SHP77 (cell line): ENCODE data around the gene FRAT2.

Experiments used
- DNase-seq, 2 experiments: peaks; one replicate each; lab custom pipeline; 2025; lab: John Stamatoyannopoulos, UW

The FRAT2 gene

DNA sequence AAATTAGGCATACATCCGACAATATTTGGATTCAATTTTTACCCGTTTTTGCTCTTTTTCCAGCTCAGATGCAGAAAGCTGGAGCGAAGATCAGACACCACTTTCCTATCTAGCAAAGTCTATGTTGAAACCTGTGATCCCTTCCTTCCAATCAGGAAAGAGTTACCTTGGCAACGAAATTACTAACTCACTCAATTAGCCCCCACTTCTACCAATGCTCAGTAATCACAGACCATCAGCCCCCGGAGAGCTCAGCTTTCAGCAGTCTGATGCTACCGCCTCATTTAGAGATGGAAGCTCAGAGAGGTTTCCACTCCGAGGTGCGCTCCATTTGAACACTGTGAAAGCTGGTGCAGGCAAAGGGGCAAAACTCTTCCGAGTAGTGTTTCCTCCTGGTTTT, 8.8 kb downstream of the FRAT2 start:
- no peak for DNase-seq

GRCh38 chr10:97323501-97323900, 11.0 kb downstream of the FRAT2 start:
- no peak for DNase-seq

DNA sequence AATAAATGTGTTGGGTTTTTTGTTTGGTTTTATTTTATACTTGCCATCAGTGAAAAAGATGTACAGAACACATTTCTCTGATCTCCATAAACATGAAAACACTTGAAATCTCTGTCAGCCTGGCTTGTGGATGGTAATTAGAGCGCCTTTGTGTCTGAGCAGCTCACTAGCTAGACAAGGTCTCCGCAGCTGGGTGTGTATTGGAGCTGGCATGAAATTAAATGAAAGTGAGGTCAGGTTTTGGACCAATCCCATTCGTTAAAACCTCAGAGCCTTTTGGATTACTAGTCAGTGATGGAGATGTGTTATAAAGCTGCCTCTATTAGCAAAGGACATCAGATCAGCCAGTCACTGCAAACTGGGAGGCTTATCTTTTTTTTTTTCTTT, 12.7 kb downstream of the FRAT2 start:
- DNase-seq = peak; percentile 37 to 45

GRCh38 chr10:97321032-97321803, 13.3 kb downstream of the FRAT2 start:
- DNase-seq = peak; percentile 37 to 74

DNA sequence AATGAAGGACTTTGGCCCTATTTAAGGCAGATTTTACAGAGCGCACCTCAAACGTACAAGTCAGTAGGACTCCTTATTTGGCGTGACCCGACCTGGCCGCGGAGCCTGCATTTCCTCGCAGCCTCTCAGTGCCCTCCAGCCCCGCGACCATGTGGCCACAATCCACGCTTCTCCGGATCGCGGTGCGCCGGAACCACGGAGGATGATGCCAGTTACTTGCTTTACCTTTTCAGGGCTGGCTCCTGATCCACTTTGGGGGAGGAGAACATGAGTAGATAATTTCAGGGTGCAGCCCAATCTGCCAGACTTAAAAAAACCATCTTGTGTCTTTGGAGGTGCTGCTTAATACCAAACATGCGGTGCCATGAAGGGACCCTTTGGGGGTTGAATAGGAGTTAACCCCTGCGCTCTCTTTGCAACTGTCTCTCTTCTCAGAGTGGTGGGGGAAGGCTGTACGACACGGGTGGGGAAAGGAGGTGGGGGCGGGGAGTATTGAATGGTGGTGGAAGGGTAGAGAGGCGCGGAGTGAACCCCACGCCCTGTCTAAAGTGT, 14.0 kb downstream of the FRAT2 start:
- DNase-seq = no peak

GRCh38 chr10:97319671-97320479, 14.7 kb downstream of the FRAT2 start:
- DNase-seq = peak; percentile 69 to 78

GRCh38 chr10:97318772-97319651, 15.5 kb downstream of the FRAT2 start, which contains the start of gene FRAT1:
Gene FRAT1 (plus strand): TSS chr10:97319271. CDS start chr10:97319454, 183 bp downstream.
- DNase-seq = peak; percentile 74 to 76

- no peak for DNase-seq
Observed at GRCh38 chr10:97314671-97315070, 19.9 kb downstream of the FRAT2 start.

DNA sequence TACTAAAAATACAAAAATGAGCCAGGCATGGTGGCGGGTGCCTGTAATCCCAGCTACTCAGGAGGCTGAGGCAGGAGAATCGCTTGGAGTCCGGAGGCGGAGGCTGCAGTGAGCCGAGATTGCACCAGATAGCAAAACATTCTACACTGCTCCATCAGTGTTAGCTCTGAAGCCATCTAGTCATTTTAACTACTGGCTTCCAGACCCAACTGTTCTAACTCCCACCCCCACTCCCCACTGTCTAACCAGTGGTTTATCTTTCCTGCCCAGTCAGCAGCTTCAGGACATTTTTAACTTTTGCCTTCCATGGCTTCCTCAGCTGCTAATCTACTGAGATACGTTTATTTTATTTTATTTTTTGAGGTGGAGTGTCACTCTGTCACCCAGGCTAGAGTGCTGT, 21.6 kb downstream of the FRAT2 start:
- DNase-seq = no peak

GRCh38 chr10:97311111-97311626, 23.4 kb downstream of the FRAT2 start:
- DNase-seq = no peak

DNA sequence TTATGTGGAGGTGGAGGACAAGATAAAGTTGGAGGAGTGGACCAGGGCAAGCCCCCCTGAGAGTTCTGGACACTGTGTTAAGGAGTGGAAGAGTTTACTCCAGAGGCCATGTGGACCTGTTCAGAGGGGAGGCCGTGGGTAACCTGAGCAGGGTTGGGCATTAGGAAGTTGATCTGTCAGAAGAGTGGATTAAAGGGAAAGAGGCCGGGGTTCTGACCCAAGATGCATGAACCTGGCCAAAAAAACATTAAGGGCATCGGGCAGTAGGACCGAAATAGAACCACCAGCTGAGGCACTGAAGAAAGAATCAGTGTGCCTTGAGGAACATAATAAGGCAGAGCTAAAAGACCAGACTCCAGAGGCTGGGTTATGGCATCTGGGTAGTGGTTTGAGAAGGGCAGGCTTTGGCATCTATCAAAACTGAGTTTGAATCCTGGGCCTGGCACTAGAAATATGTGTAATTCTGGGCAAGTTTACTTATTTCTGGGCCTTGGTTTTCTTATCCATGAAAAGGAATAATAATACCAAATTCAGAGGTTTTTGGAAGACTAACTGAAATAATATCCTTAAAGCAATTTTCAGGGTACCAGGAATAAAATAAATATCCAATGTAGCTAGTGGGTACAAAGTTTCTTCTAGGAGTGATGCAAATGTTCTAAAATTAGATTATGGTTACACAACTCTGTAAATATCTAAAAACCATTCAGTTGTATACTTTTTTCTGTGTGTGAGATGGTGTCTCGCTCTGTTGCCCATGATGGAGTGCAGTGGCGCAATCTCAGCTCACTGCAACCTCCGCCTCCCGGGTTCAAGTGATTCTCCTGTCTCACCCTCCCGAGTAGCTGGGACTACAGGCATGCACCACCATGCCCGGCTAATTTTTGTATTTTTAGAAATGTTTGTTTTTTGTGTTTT, 26.4 kb downstream of the FRAT2 start:
- DNase-seq = no peak

DNA sequence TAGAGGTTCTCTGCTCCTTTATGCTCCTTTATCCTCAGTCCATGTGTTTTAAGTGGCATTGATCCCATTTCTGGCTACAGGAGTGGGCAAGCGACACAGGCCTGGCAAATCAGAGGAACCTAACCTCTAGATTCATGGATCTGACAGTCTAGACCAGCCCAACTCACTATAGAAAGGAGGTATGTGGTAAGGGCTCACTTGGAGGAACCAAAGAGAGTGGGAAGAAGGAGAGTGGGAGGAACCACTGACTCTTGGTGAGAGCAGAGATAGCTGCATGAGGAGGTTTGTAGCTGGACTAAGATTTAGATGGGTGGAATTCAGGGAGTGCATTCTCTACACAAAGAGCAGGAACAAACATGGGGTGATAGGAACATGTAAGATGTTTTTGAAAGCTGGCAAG, 27.1 kb downstream of the FRAT2 start:
- DNase-seq = no peak

DNA sequence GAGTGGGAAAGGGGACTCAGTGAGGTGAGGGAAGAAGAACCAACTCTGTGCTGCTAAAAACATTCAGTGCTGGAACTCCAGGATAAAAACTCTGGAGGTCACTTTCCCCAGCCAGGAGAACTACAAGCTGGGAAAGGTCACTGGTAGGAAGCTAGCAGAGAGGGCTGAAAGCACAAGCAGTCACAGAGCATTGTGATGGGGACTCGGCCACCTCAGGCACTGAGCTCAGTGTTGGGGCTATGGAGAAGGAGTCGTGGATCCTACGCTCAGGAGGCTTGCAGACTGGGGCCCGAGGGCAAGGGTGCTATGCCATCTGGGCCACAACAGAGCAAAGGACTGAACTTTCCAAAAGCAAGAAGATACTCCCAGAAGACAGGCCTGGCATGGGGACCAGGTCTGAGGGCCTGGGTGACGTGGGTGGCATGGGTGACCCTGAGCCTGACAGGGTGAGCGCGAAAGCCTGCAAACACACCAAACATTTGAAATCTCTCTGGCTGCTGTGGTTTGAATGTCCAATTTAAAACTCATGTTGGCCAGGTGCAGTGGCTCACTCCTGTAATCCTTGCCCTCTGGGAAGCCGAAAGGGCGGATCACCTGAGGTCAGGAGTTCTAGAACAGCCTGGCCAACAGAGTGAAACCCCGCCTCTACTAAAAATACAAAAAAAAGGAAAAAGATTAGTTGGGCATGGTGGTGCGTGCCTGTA, 32.3 kb downstream of the FRAT2 start:
- no peak for DNase-seq

DNA sequence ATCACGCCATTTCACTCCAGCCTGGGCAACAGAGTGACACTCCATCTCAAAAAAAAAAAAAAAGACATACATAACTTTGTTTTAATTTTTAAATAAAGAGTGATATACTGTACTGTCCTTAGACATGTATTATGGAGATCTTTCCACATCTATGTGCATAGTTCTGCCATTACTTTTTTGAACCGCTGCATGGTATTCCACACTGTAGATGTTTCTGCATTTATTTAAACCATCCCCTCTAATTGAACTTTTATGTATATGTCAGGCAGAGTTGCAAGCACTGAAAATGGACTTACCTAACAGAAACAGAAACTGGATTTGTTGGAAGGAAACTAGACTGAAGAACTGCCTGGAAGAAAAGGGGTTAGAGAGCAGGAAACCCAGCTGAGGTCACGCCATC, 33.5 kb downstream of the FRAT2 start:
- DNase-seq = no peak

DNA sequence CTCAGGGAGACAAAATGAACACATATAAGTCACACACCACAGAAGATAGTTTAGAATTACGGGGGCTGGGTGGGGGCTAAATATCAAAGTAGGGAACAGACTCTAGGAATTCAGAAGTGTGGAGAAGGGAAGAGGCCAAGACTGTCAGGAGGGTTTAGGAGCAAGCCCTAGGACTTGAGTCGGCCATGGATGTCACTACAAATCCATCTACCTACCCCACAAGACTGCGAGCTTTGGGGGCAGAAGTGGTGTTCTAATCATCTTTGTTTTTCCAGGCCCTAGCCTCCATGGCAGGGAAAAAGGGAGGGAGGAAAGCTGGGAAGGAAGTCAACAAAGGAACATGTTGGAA, 36.3 kb downstream of the FRAT2 start:
- no peak for DNase-seq

DNA sequence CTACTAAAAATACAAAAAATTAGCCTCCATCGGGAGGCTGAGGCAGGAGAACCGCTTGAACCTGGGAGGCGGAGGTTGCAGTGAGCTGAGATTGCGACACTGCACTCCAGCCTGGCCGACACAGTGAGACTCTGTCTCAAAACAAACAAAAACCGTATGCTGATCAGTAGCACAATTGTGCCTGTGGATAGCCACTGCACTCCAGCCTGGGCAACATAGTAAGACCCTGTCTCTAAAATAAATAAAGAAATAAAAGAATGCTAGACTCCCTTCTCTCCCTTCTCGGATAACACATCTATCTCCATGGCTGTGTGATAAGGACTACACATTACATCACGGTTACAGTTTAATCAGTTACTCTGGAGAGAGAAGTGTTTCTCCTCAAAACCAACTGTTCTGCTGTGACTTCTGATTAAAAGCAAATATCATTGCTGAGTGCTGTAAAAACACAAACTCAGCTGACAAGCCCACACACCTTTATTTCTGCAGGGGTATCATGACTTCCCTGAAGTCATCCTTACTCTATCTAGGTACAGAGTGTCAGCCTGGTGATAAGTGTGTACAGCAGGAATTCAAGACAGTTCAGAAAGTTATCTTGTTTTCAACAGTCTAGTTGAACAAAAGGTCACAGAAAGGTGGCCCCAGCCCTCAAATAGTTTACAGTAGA, 36.8 kb downstream of the FRAT2 start:
- no peak for DNase-seq

DNA sequence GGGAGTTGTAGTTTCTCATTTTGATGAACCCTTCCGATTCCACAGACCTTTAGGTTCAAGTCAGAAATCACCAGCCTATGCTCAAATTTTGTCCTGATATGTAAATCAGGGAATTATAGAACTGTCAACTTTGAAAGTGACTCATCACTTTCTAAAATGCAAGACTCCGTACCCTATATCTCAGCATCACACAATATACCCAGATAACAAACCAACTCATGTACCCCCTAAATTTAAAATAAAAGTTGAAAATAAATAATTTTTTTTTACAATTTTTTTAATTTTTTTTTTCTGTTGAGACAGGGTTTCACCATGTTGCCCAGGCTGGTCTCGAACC, 41.7 kb downstream of the FRAT2 start:
- DNase-seq = no peak

GRCh38 chr10:97292097-97292861, 42.2 kb downstream of the FRAT2 start, which contains the start of gene ARHGAP19:
Gene ARHGAP19 (minus strand): TSS chr10:97292637. CDS start chr10:97292627, 10 bp downstream.
- DNase-seq = peak; percentile 97 to 99
